ENCODE results near the gene RFTN1.

DNA sequence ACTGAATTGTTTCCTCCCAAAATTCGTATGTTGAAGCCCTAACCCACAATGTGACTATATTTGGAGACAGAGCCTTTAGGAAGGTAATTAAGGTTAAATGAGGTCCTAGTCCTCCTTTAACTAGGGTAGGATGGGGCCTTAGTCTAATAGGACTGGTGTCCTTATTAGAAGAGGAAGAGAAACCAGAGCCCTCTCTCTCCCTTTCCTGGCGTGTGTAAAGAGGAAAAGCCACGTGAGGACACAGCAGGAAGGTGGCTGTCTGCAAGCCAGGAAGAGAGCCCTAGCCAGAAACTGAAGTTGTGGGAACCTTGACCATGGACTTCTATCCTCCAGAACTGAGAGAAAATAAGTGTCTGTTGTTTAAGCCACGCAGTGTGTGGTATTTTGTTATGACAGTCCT, 154.2 kb downstream of the RFTN1 start:
- TF ChIP-seq SIN3A (IDR thresholded peaks at IDR 0.05; ENCODE audit: low read depth, low read length) (no peak), ZBTB11 (CRISPR knock-in tag; IDR thresholded peaks at IDR 0.05) (no peak), TBL1XR1 (IDR thresholded peaks at IDR 0.05; ENCODE audit: low read depth, low read length) (no peak)
- TF ChIP-seq, protein P1, sequence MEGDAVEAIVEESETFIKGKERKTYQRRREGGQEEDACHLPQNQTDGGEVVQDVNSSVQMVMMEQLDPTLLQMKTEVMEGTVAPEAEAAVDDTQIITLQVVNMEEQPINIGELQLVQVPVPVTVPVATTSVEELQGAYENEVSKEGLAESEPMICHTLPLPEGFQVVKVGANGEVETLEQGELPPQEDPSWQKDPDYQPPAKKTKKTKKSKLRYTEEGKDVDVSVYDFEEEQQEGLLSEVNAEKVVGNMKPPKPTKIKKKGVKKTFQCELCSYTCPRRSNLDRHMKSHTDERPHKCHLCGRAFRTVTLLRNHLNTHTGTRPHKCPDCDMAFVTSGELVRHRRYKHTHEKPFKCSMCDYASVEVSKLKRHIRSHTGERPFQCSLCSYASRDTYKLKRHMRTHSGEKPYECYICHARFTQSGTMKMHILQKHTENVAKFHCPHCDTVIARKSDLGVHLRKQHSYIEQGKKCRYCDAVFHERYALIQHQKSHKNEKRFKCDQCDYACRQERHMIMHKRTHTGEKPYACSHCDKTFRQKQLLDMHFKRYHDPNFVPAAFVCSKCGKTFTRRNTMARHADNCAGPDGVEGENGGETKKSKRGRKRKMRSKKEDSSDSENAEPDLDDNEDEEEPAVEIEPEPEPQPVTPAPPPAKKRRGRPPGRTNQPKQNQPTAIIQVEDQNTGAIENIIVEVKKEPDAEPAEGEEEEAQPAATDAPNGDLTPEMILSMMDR (IDR thresholded peaks at IDR 0.05 in 2 of 3, conservative IDR thresholded peaks at IDR 0.05 in 1 of 3; ENCODE audit: control insufficient read depth in 2 of 3, extremely low read depth in 1 of 3, insufficient read depth in 1 of 3, low read depth in 3 of 3, low read length in 3 of 3), result no peak
